Mesenchymal stem cell (in vitro differentiated cells and primary cell): Measurements from ENCODE around the gene SLC35G4.

Experiments used
- DNase-seq: peaks from one replicate; pipeline ENCODE4 v3.0.0-alpha.2; 2013
- H2AFZ ChIP-seq: one replicate; pipeline ENCODE4 v1.6.1; 2013; ENCODE audit warnings: low read depth, mild to moderate bottlenecking, control low read depth, inconsistent platforms, low read length, moderate library complexity
- H2AK5ac ChIP-seq: 2 replicates; pipeline ENCODE4 v1.6.1; 2013; ENCODE audit warnings: low read length, moderate library complexity, mild to moderate bottlenecking, inconsistent platforms; ENCODE audit not compliant: severe bottlenecking
- H2BK120ac ChIP-seq: one replicate; pipeline ENCODE4 v1.6.1; 2013; ENCODE audit warnings: low read depth, mild to moderate bottlenecking, inconsistent platforms, low read length, moderate library complexity
- H2BK12ac ChIP-seq, 2 experiments: one replicate each; pipeline ENCODE4 v1.6.1; 2013; ENCODE audit warnings: inconsistent platforms in 2 of 2, low read length in 2 of 2, mild to moderate bottlenecking in 2 of 2, moderate library complexity in 2 of 2, control low read depth in 1 of 2
- H2BK15ac ChIP-seq: one replicate; pipeline ENCODE4 v1.6.1; 2013; ENCODE audit warnings: mild to moderate bottlenecking, low read depth, inconsistent platforms; ENCODE audit not compliant: poor library complexity, severe bottlenecking
- H2BK5ac ChIP-seq: 2 replicates; pipeline ENCODE4 v1.6.1; 2013; ENCODE audit warnings: low read depth, mild to moderate bottlenecking, low read length, control low read depth, inconsistent platforms; ENCODE audit not compliant: poor library complexity, severe bottlenecking
- H3K14ac ChIP-seq, 2 experiments: one replicate each; pipeline ENCODE4 v1.6.1; 2013; ENCODE audit warnings: inconsistent platforms in 2 of 2, low read length in 2 of 2, control low read depth in 1 of 2, mild to moderate bottlenecking in 1 of 2, moderate library complexity in 1 of 2
- H3K18ac ChIP-seq, 2 experiments: one replicate each; pipeline ENCODE4 v1.6.1; 2013; ENCODE audit warnings: inconsistent platforms in 2 of 2, low read length in 2 of 2, control low read depth in 1 of 2, low read depth in 1 of 2, mild to moderate bottlenecking in 1 of 2
- H3K23ac ChIP-seq, 2 experiments: one replicate each; pipeline ENCODE4 v1.6.1; 2013; ENCODE audit warnings: inconsistent platforms in 2 of 2, low read length in 2 of 2, mild to moderate bottlenecking in 2 of 2, moderate library complexity in 2 of 2, control low read depth in 1 of 2
- H3K27ac ChIP-seq: 2 replicates; pipeline ENCODE4 v1.5.1; 2013; ENCODE audit warnings: mild to moderate bottlenecking, moderate library complexity, low read length, control low read depth, inconsistent platforms; ENCODE audit not compliant: poor library complexity, severe bottlenecking
- H3K27me3 ChIP-seq, 2 experiments: 2 replicates each; pipeline versions ENCODE4 v1.6.1 to v1.7.0; 2013; ENCODE audit warnings: low read length in 2 of 2, mild to moderate bottlenecking in 2 of 2, moderate library complexity in 2 of 2, control low read depth in 1 of 2, inconsistent platforms in 1 of 2; ENCODE audit not compliant: control insufficient read depth in 1 of 2, insufficient read depth in 1 of 2
- H3K36me3 ChIP-seq, 2 experiments: 2 replicates each; pipeline versions ENCODE4 v1.6.1 to v1.7.0; 2013; ENCODE audit warnings: low read length in 2 of 2, control low read depth in 1 of 2, inconsistent platforms in 1 of 2, low read depth in 1 of 2, mild to moderate bottlenecking in 1 of 2; ENCODE audit not compliant: insufficient read depth in 2 of 2, control insufficient read depth in 1 of 2
- H3K4ac ChIP-seq, 2 experiments: one replicate each; pipeline ENCODE4 v1.6.1; 2013; ENCODE audit warnings: inconsistent platforms in 2 of 2, low read length in 2 of 2, mild to moderate bottlenecking in 2 of 2, moderate library complexity in 2 of 2, control low read depth in 1 of 2, low read depth in 1 of 2
- H3K4me1 ChIP-seq: 2 replicates; pipeline ENCODE4 v1.6.1; 2013; ENCODE audit warnings: low read depth, low read length, control low read depth; ENCODE audit not compliant: control insufficient read depth, insufficient read depth
- H3K4me2 ChIP-seq: 2 replicates; pipeline ENCODE4 v1.6.1; 2013; ENCODE audit warnings: low read length, mild to moderate bottlenecking, inconsistent platforms; ENCODE audit not compliant: poor library complexity, severe bottlenecking
- H3K4me3 ChIP-seq, 2 experiments: 2 replicates each; pipeline versions ENCODE4 v1.5.1 to v1.7.0; 2013; ENCODE audit warnings: low read length in 2 of 2, mild to moderate bottlenecking in 2 of 2, control low read depth in 1 of 2, low read depth in 1 of 2; ENCODE audit not compliant: insufficient read depth in 1 of 2
- H3K79me1 ChIP-seq: replicated peaks from 2 replicates; pipeline ENCODE4 v1.6.1; 2013; ENCODE audit warnings: mild to moderate bottlenecking, control low read depth, low read length, inconsistent platforms; ENCODE audit not compliant: poor library complexity, severe bottlenecking
- H3K9ac ChIP-seq: 2 replicates; pipeline ENCODE4 v1.7.0; 2013; ENCODE audit warnings: mild to moderate bottlenecking, low read length, moderate library complexity
- H3K9me3 ChIP-seq: 2 replicates; pipeline ENCODE4 v1.7.0; 2013; ENCODE audit warnings: mild to moderate bottlenecking, low read length; ENCODE audit not compliant: control insufficient read depth
- H4K8ac ChIP-seq: one replicate; pipeline ENCODE4 v1.6.1; 2013; ENCODE audit warnings: inconsistent platforms, mild to moderate bottlenecking, low read length, moderate library complexity
- H4K91ac ChIP-seq: one replicate; pipeline ENCODE4 v1.6.1; 2013; ENCODE audit warnings: mild to moderate bottlenecking, low read length, inconsistent platforms
- WGBS: methylation state at CpG from one replicate; pipeline ENCODE4 v1.1.7; 2013; ENCODE audit warnings: mixed read lengths; 5-methylcytosine and 5-hydroxymethylcytosine counted together

Gene SLC35G4

DNA sequence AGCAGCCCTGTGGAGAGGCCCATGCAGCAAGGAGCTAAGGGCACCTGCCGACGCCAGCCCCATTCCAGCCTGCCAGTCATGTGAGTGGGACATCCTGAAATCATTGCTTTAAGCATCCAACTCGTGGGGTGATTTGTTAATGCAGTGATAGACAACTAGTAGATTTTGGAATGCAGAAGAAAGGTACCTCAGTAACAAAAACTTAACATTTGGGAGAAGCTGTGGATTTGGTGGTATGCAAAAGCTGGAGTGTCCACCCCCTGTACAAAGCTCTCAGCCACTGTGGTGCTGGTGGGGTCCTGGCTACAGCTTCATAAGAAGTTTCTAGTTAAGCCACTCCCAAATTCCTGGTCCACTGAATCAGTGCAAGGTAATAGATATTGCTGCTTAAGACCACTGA lies 42.5 kb downstream of the SLC35G4 start:
- no peak overlapping the region for H4K91ac ChIP-seq
- no peaks in the 10 kb centered on the region for H3K36me3 ChIP-seq
- H4K8ac ChIP-seq: no peak overlapping the region
- H3K4me1 ChIP-seq: no peaks in the 10 kb centered on the region
- H3K27me3 ChIP-seq: peaks cover 48 to 52% of the 10 kb centered on the region in 2 experiments
- no peak overlapping the region for H2BK5ac ChIP-seq
- WGBS: 92% methylated on average over 3 of the region's 3 CpGs
- no peak overlapping the region for H2BK12ac ChIP-seq
- no peak overlapping the region for H3K4me2 ChIP-seq
- H3K23ac ChIP-seq: no peak overlapping the region
- no peak for DNase-seq
- no peak overlapping the region for H2AK5ac ChIP-seq
- H2BK120ac ChIP-seq: no peak overlapping the region
- H3K9ac ChIP-seq: no peak overlapping the region
- no peak overlapping the region for H3K18ac ChIP-seq
- H3K27ac ChIP-seq: no peak overlapping the region
- no peak overlapping the region for H3K14ac ChIP-seq
- no peak overlapping the region for H2BK15ac ChIP-seq
- no peak overlapping the region for H3K4ac ChIP-seq
- no peak overlapping the region for H2AFZ ChIP-seq
- H3K9me3 ChIP-seq: peaks cover 4% of the 10 kb centered on the region
- no peaks in the 10 kb centered on the region for H3K79me1 ChIP-seq
- no peak overlapping the region for H3K4me3 ChIP-seq

DNA sequence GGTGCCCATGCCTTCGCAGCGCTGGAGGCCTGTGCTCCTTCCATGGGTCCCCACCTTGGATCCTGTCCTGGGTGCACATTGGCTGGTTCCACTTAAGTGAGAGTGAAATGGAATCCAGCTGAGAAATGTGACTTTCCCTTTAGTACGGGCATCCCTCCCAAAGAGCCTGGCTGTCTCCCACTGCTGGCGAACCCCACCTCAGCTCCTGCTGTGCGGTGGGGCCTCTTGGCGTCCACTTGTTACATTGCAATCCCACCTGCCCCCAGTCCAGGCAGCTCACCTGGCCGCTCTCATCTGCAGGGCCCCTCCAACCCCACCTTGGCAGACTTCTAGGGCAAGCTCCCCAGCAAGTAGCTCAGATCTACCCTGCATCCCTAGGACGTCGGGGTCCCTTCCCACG lies 44.1 kb downstream of the SLC35G4 start:
- Histone ChIP-seq H3K9ac (no peak overlapping the region), H3K14ac (no peak overlapping the region), H3K4me1 (no peaks in the 10 kb centered on the region), H2BK12ac (no peak overlapping the region), H2BK5ac (no peak overlapping the region), H3K27ac (no peak overlapping the region), H4K8ac (no peak overlapping the region), H3K9me3 (peaks cover 4% of the 10 kb centered on the region), H3K18ac (no peak overlapping the region), H3K4me3 (no peak overlapping the region), H3K23ac (no peak overlapping the region), H3K4ac (no peak overlapping the region), H3K27me3 (peaks cover 63 to 68% of the 10 kb centered on the region in 2 experiments), H3K4me2 (no peak overlapping the region), H3K79me1 (no peaks in the 10 kb centered on the region), H2AK5ac (no peak overlapping the region), H2AFZ (no peak overlapping the region), H4K91ac (peak overlapping the region; percentile 18), H3K36me3 (no peaks in the 10 kb centered on the region), H2BK15ac (no peak overlapping the region), H2BK120ac (no peak overlapping the region)
- WGBS: 93% methylated on average over 10 of the region's 10 CpGs
- DNase-seq: no peak

DNA sequence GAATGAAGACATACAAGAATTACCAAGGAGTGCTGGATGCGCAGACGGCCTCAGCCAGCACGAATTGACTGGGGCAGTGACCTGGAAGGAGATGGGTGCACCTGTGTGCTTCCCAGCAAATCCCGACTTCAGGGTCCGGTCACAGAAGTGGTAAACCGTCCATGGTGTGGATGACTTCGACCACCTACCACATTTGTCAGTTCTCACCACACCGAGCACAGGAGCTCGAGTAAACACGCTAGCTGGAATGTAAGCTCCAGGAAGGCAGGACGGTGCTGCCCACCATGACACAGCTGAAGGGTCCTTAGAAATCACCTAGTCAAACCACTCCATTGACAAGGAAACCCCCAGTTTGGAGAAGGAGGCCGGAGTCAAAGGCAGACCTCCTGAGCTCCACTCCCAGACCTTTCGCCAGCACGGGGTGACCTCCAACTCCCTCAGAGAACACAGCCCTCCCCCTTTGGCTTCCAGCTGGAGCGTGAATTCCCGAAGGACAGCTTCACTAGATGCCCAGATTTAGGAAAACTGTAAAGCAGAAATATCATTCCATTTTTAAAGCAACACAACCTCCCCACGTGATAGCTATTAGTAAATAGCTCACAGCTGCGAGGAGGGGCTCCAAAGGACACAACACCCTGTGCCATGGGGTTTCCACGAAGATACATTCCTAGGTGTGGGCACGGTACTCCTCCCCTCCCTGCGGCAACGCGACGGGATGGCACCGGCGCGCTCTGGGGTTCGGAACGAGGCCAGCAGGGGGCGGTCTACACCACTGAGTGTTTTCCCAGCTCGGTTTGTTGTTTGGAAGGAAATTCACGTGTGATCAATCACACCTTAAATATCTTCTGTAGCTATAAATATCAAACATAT lies 45.6 kb downstream of the SLC35G4 start:
- Histone ChIP-seq H3K4me1 (no peaks in the 10 kb centered on the region), H3K23ac (no peak overlapping the region), H4K91ac (no peak overlapping the region), H4K8ac (no peak overlapping the region), H3K4me2 (no peak overlapping the region), H2BK5ac (no peak overlapping the region), H3K27me3 (peaks cover 61 to 78% of the 10 kb centered on the region in 2 experiments), H2BK12ac (no peak overlapping the region), H2BK120ac (no peak overlapping the region), H2AK5ac (no peak overlapping the region), H3K36me3 (no peaks in the 10 kb centered on the region), H3K4me3 (no peak overlapping the region), H3K18ac (no peak overlapping the region), H3K27ac (no peak overlapping the region), H3K9me3 (peaks cover under 1% of the 10 kb centered on the region), H3K79me1 (no peaks in the 10 kb centered on the region), H2AFZ (no peak overlapping the region), H3K14ac (no peak overlapping the region), H3K9ac (no peak overlapping the region), H2BK15ac (no peak overlapping the region), H3K4ac (no peak overlapping the region)
- DNase-seq: peak; percentile 24
- 55% methylated on average over 24 of the region's 32 CpGs for WGBS

DNA sequence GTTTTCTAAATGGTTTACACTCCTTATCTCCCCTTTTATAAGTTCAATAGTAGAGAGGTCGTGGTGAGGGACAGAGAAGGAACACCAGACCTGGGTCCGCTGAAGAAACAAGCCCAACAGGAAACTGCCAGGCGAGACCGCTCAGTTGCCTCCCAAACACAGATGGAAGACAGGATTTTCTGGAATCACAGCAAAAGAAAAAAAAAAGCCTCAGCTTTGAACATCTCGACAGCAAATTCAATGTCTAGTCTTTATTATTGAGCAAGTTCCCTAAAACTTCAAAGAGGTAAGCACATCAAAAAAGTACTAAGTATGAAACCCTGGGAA lies 46.2 kb downstream of the SLC35G4 start:
- Histone ChIP-seq H3K18ac (no peak overlapping the region), H3K79me1 (no peaks in the 10 kb centered on the region), H3K27me3 (peaks cover 56 to 77% of the 10 kb centered on the region in 2 experiments), H4K8ac (no peak overlapping the region), H3K9me3 (no peaks in the 10 kb centered on the region), H3K14ac (no peak overlapping the region), H3K23ac (no peak overlapping the region), H2AFZ (no peak overlapping the region), H3K4ac (no peak overlapping the region), H2BK15ac (no peak overlapping the region), H3K4me1 (no peaks in the 10 kb centered on the region), H2BK120ac (no peak overlapping the region), H4K91ac (no peak overlapping the region), H3K4me2 (no peak overlapping the region), H3K4me3 (no peak overlapping the region), H2AK5ac (no peak overlapping the region), H3K27ac (no peak overlapping the region), H3K9ac (no peak overlapping the region), H2BK5ac (no peak overlapping the region), H3K36me3 (no peaks in the 10 kb centered on the region), H2BK12ac (no peak overlapping the region)
- WGBS: 52% methylated on average over 4 of the region's 5 CpGs
- no peak for DNase-seq
